Smooth muscle cell (in vitro differentiated cells): ENCODE measurements around the gene ACOT11. TPM values are rescaled to one million over a fixed set of nuclear protein-coding genes. Genes with fewer than 3 reads are reported as not detected.

Source experiments
- DNase-seq: peaks from one replicate; lab custom pipeline; 2025; ENCODE audit not compliant: unreplicated experiment; lab: John Stamatoyannopoulos, UW
- H2AFZ ChIP-seq: fragments of 200-600 bp; sonication (generic); 2 replicates; pipeline ENCODE4 v1.6.0; 2016; ENCODE audit warnings: antibody characterized with exemption, low read depth, mild to moderate bottlenecking
- H3F3A ChIP-seq: fragments of 200-600 bp; sonication (generic); 2 replicates; pipeline ENCODE4 v1.6.0; 2017; ENCODE audit warnings: antibody characterized with exemption, low read depth
- H3K27ac ChIP-seq: fragments of 200-600 bp; sonication (generic); 2 replicates; pipeline ENCODE4 v1.5.1; 2016; ENCODE audit warnings: low read depth, mild to moderate bottlenecking
- H3K27me3 ChIP-seq: fragments of 200-600 bp; sonication (generic); 2 replicates; pipeline ENCODE4 v1.6.1; 2016; ENCODE audit warnings: low read depth, mild to moderate bottlenecking
- H3K36me3 ChIP-seq: fragments of 200-600 bp; sonication (generic); 2 replicates; pipeline ENCODE4 v1.5.1; 2016; ENCODE audit warnings: low read depth
- H3K4me1 ChIP-seq: fragments of 200-600 bp; sonication (generic); 2 replicates; pipeline ENCODE4 v1.5.1; 2016; ENCODE audit warnings: low read depth
- H3K4me2 ChIP-seq: fragments of 200-600 bp; sonication (generic); 2 replicates; pipeline ENCODE4 v1.6.0; 2016; ENCODE audit warnings: mild to moderate bottlenecking
- H3K4me3 ChIP-seq: fragments of 200-600 bp; sonication (generic); 2 replicates; pipeline ENCODE4 v1.5.1; 2016; ENCODE audit warnings: mild to moderate bottlenecking
- H3K79me2 ChIP-seq: fragments of 200-600 bp; sonication (generic); 2 replicates; pipeline ENCODE4 v1.6.0; 2016; ENCODE audit warnings: low read depth, mild to moderate bottlenecking
- H3K9ac ChIP-seq: fragments of 200-600 bp; sonication (generic); 2 replicates; pipeline ENCODE4 v1.6.0; 2016; ENCODE audit warnings: low read depth
- H3K9me3 ChIP-seq: fragments of 200-600 bp; sonication (generic); replicated peaks from 2 replicates; pipeline ENCODE4 v1.5.1; 2016; ENCODE audit warnings: low read depth
- H4K20me1 ChIP-seq: fragments of 200-600 bp; sonication (generic); 2 replicates; pipeline ENCODE4 v1.6.0; 2016; ENCODE audit warnings: low read depth
- CTCF ChIP-seq: fragments of 200-600 bp; sonication (generic); IDR thresholded peaks from 2 replicates; pipeline ENCODE4 v1.5.1; 2017; ENCODE audit warnings: borderline replicate concordance, mild to moderate bottlenecking, antibody characterized with exemption; ENCODE audit not compliant: insufficient read depth, poor library complexity, severe bottlenecking
- WGBS: methylation state at CpG from one replicate; pipeline ENCODE4 v1.1.7; 2016; ENCODE audit warnings: low lambda C conversion rate; 5-methylcytosine and 5-hydroxymethylcytosine counted together
- polyA plus RNA-seq: library from polyadenylated mRNA; unstranded; fragments of >200 nt; fragmentation: Nextera tagmentation; extraction: Ambion mirVana; gene quantifications from 2 replicates; pipeline ENCODE4 v1.2.1, GENCODE V29; 2016
- total RNA-seq: library from RNA; depleted of rRNA; stranded (reverse); fragments of >200 nt; gene quantifications from 2 replicates; pipeline ENCODE4 v1.2.3, GENCODE V29; 2014

Gene ACOT11
- total and polyA plus RNA-seq, 2 experiments from 2014 or later, result 1.6 to 4.8 TPM

GRCh38 chr1:54585181-54586066 lies 37.4 kb downstream of the ACOT11 start:
- no peak for TF ChIP-seq CTCF
- Histone ChIP-seq H3K27me3 (no peaks in the 10 kb centered on the region), H3K27ac (no peak overlapping the region), H3K4me1 (peaks cover 6% of the 10 kb centered on the region), H3K4me2 (no peak overlapping the region), H3K9me3 (no peaks in the 10 kb centered on the region), H3K79me2 (no peaks in the 10 kb centered on the region), H2AFZ (no peak overlapping the region), H4K20me1 (no peaks in the 10 kb centered on the region), H3K4me3 (no peak overlapping the region), H3K36me3 (no peaks in the 10 kb centered on the region), H3F3A (no peaks in the 10 kb centered on the region), H3K9ac (no peak overlapping the region)
- 83% methylated on average over 15 of the region's 15 CpGs for WGBS
- no peak for DNase-seq

- no peak overlapping the region for H3K4me3 ChIP-seq
- no peaks in the 10 kb centered on the region for H3K79me2 ChIP-seq
- no peak overlapping the region for H3K27ac ChIP-seq
- H2AFZ ChIP-seq, result no peak overlapping the region
- no peaks in the 10 kb centered on the region for H3K27me3 ChIP-seq
- WGBS, result 96% methylated on average over 2 of the region's 2 CpGs
- no peaks in the 10 kb centered on the region for H3K4me1 ChIP-seq
- H3K9ac ChIP-seq, result no peak overlapping the region
- H3F3A ChIP-seq, result no peaks in the 10 kb centered on the region
- H3K4me2 ChIP-seq, result no peak overlapping the region
- DNase-seq, result no peak
- no peaks in the 10 kb centered on the region for H4K20me1 ChIP-seq
- no peaks in the 10 kb centered on the region for H3K9me3 ChIP-seq
- no peak for TF ChIP-seq CTCF
- H3K36me3 ChIP-seq, result no peaks in the 10 kb centered on the region
Observed at GRCh38 chr1:54588377-54588776, 40.3 kb downstream of the ACOT11 start.

- no peak for TF ChIP-seq CTCF
- 94% methylated on average over 5 of the region's 5 CpGs for WGBS
- Histone ChIP-seq H3K36me3 (no peaks in the 10 kb centered on the region), H2AFZ (no peak overlapping the region), H3K4me3 (no peak overlapping the region), H3K4me2 (no peak overlapping the region), H3K79me2 (no peaks in the 10 kb centered on the region), H3F3A (no peaks in the 10 kb centered on the region), H3K4me1 (no peaks in the 10 kb centered on the region), H3K9ac (no peak overlapping the region), H4K20me1 (no peaks in the 10 kb centered on the region), H3K27me3 (no peaks in the 10 kb centered on the region), H3K27ac (no peak overlapping the region), H3K9me3 (no peaks in the 10 kb centered on the region)
- no peak for DNase-seq
Observed at GRCh38 chr1:54591127-54591756, 43.2 kb downstream of the ACOT11 start.
